Measurements from ENCODE around the gene CHST13.
"Not testable (repeated sequence)": the region's sequence is repeated elsewhere in the genome, so short reads cannot be mapped to it uniquely, and the experiment has no call there.

The CHST13 gene

DNA sequence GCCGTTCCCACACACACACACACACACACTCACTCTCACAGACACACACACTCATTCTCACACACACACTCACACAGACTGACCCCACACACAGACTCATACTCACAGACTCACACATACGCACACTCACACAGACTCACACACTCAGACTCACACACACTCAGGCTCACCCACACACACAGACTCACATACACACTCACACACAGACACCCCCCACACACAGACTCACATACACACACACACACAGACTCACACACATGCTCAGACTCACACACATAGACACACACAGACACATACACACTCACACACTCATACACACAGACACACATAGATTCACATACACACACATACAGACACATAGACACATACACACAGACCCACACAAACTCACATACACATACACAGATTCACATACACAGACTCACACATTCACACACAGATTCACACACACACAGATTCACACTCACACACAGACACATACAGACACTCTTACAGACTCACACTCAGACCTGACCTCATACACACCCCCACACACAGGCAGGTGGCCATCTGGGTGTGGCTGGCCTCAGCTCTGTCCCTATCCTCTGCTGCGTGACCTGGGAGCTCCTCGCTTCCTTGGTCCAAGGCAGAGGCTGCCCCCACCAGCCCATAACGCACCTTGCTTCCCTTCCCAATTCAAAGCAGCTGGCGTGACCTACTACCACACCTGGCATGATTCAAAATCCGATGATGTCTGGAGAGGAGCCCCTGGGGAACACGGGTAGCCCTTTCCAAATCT lies 32.9 kb downstream of the CHST13 start:
- DNase-seq, result no peak

DNA sequence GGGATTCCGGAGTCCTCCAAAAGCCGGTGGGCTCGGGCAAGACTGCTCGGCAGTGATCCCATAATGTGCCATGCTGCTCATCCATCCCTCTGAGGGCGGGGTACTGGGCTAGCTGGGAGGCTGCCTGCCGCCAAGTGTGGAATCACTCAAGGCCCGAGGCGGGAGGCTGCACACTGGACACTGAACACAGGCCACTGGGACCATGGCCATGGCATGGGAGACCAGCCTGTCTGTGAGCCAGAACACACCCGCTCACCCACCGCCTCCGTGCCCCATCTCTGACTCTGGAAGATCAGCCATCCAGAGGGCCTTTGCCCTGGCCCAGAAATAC lies 33.4 kb downstream of the CHST13 start:
- no peak for DNase-seq

- DNase-seq, result no peak
Measured at GRCh38 chr3:126557761-126558160, 33.8 kb downstream of the CHST13 start.

- no peak for DNase-seq
Measured at GRCh38 chr3:126558336-126559071, 34.5 kb downstream of the CHST13 start, which contains the start of gene C3orf22. Gene C3orf22 (minus strand): TSS chr3:126558932. CDS start chr3:126553390, 5,542 bp downstream.

DNA sequence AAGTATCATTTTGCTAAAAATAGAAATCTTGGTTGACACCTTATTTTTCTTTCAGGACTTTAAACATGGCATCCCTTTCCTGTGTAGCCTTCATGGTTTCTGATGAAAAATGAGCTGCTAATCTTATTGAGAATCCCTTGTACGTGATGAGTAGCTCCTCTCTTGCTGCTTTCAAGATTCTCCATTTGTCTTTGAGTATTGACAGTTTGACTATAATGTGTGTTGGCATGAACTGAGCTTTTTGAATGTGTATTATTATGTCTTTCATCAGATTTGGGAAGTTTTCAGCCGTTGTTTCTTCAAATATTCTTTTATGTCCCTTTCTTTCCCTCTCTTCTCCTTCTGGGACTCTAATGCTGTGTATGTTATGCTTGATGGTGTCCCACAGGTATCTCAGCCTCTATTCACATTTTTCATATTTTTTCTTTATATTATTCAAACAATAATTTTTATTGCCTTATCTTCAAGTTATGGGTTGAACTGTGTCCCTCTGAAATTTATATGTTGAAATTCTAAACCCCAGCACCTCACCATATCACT lies 38.9 kb downstream of the CHST13 start:
- no peak for DNase-seq

GRCh38 chr3:126567696-126568438 lies 43.9 kb downstream of the CHST13 start:
- no peak for DNase-seq

- DNase-seq, result no peak
Measured at GRCh38 chr3:126568776-126569342, 44.9 kb downstream of the CHST13 start.

DNA sequence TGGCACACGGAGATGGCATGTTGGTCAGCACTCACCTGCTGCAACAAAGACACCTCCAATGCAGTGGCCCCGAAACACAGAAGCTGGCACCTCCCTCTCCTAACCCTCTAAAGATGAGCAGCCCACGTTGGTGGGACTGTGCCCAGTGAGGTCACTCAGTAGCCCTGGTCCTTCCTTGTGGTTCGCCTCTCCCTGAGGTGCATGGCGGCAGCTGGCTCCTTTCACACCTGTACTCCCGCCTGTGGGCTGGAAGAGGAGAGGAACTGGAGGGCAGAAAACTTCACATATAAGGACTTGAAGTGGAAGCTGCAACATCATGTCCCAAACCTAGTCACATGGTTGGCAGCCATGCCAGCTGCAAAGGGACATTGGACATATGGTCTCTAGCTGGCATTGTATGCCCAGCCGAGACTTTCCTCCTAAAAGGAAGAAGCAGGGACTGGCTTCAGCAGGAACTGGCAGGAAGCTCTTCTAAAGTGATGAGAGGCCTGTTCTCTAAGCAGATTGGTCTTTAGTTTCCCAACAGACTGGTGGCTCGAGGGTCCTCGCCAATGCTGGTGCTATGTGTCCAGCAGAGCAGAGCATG lies 45.5 kb downstream of the CHST13 start:
- DNase-seq, result no peak

DNA sequence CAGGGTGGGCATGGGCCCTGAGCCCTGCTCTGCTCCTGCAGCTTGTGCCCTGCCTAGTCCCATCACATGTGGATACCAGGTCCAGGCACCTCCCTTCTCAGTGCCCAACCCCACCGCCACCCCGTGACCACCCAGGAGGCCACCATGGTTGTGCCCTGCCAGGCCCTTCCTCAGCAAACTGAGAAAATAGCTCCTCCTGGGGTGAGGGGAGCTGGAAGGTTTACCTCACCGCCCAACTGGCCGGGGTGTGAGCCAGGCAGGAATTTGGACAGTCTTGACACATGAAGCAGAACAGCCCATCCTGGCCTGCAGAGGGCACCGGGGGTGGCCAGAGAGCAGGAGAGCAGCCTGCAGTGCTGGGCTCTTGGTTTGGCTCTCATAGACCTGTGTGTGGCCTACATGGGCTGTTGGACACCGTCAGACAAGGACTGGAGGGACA lies 46.2 kb downstream of the CHST13 start:
- no peak for DNase-seq

DNA sequence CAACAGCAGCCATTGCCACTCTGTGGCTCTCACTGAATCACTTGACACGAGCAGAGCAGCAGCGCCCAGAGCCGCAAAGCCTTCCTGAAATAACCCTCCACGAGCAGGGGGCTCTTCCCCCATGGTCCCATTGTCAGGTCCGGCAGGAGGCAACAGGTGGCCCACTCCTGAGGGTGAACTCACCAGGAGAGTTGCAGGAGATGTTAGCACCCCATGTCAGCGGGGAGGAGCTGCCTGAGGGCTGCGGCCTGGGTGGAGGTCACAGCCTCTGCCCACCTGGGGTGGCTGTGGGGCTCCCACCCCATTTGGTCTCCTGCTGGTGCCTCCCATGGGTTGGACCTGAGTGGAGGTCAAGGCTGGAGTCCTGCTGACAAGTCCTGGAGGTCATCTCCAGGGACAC lies 47.1 kb downstream of the CHST13 start:
- DNase-seq, result no peak

GRCh38 chr3:126573492-126574117 lies 49.6 kb downstream of the CHST13 start:
- DNase-seq, result no peak

DNA sequence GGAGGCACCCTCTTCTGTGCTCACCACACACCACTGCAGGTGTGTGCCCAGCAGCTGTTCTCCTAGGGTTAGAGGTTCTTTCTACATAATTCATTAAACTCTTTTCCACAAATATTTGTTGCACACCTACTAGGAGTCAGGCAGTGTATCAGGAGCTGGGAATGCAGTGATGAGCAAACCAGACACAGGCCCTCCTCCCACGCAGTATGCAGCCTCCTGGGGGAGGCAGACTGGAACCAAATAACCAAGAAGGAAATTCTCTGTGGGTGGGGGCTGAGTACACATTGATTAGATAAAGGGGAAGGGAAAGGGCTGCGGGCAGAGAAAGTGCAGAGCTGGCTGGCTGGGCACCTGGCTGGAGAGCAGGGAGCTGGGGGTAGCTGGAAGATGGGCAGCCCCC lies 53.3 kb downstream of the CHST13 start:
- no peak for DNase-seq

DNA sequence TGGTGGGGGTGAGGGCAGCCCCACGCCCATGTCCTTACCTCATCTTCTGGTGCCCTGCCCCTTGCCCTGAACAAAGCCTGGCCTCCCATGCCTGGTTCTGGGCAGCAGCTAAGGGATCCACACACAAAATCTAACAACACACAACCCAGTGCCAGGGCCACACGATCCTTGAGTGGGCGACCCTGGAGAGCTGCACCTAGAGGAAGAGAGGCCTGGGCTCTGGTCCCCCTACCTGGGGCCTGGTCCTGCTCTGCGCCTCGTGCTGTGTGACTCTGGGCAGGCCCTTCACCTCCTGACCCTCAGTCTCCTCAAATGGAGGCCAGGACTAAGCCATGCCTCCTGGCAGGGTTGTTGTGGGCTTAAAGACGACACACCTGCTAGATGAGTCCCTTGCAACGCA lies 54.7 kb downstream of the CHST13 start:
- DNase-seq, result no peak

DNA sequence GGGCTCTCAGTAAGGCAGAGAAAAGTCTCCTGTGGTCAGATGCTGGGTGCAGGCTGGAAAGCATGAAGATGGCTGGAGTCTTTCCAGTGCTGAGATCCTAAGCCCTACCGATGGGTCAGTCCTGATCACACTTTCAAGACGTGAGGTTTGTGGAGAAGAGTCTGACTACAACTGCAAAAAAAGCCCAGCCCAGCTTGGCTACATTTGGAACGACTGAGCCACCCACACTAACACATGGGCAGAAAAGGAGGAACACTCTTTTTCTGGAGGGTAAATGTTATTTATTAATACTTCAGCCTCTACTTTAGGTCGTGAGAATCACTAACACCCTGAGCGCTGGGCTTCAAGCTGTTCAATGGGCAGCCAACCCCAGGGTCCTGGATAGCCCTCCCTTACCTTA lies 56.8 kb downstream of the CHST13 start:
- DNase-seq, result no peak

- DNase-seq, result no peak
Measured at GRCh38 chr3:126581569-126581968, 57.6 kb downstream of the CHST13 start.

GRCh38 chr3:126582311-126582710 lies 58.4 kb downstream of the CHST13 start:
- no peak for DNase-seq

DNA sequence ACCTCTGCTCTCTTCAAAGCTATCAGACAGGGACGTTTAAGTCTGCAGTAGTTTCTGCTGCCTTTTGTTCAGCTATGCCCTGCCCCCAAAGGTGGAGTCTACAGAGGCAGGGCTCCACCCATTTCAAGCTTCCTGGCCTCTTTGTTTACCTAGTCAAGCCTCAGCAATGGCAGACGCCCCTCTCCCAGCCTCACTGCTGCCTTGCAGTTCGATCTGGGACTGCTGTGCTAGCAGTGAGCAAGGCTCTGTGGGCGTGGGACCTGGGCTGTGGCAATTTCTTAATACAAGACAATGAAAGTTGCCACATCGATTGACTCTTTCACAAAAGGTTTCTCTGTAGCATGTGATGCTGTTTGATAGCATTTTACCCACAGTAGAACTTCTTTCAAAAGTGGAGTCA lies 67.6 kb downstream of the CHST13 start:
- DNase-seq, result not testable (repeated sequence)

Measured in retina (tissue), 1 donor.